HG03457 (cell line): ENCODE data around the gene CSAG1.
"Not testable (repeated sequence)": the region's sequence is repeated elsewhere in the genome, so short reads cannot be mapped to it uniquely, and the experiment has no call there.

ENCODE experiments used
- ATAC-seq: cut with Tn5 transposase; IDR thresholded peaks from one replicate; pipeline ENCODE4 v1.9.1; 2021; ENCODE audit warnings: moderate number of reproducible peaks; ENCODE audit not compliant: unreplicated experiment

The CSAG1 gene

DNA sequence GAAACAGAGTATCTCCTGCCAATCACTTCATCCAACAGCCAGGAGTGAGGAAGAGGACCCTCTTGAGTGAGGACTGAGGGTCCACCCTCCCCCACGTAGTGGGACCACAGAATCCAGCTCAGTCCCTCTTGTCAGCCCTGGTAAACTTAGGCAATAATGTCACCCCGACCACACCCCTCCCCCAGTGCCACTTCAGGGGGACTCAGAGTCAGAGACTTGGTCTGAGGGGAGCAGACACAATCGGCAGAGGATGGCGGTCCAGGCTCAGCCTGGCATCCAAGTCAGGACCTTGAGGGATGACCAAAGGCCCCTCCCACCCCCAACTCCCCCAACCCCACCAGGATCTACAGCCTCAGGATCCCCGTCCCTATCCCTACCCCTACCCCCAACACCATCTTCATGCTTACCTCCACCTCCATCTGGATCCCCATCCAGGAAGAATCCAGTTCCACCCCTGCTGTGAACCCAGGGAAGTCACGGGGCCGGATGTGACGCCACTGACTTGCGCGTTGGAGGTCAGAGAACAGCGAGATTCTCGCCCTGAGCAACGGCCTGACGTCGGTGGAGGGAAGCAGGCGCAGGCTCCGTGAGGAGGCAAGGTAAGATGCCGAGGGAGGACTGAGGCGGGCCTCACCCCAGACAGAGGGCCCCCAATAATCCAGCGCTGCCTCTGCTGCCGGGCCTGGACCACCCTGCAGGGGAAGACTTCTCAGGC is at the start of gene CSAG1, which contains the start of gene MAGEA12:
Gene CSAG1 (minus strand): TSS at position 461 of the 715 bp plus-strand sequence. CDS start 1,261 bp downstream, outside the sequence.
Gene MAGEA12 (plus strand): TSS at position 497 of the 715 bp plus-strand sequence. CDS start 2,405 bp downstream, outside the sequence.
- ATAC-seq, result no peak

DNA sequence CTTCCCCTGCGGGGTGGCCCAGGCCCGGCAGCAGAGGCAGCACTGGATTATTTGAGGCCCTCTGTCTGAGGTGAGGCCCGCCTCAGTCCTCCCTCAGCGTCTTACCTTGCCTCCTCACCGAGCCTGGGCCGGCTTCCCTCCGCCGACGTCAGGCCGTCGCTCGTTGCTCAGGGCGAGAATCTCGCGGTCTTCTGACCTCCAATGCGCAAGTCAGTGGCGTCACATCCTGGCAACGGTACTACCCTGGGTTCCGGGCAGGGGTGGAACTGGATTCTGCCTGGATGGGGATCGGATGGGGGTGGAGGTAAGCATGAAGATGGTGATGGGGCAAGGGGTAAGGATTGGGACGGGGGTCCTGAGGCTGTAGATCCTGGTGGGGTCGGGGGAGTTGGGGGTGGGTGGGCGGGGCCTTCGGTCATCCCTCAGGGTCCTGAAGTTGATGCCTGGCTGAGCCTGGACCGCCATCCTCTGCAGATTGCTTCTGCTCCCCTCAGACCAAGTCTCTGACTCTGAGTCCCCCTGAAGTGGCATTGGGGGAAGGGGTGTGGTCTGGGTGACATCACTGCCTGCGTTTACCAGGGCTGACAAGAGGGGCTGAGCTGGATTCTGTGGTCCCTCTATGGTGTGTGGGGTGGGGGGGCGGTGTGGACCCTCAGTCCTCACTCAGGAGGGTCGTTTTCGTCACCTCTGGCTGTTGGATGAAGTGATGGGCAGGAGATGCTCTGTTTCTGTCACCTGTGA is 36.2 kb upstream of the CSAG1 start, which contains the start of gene MAGEA6:
Gene MAGEA6 (minus strand): TSS at position 141 of the 741 bp plus-strand sequence. CDS start 2,039 bp downstream, outside the sequence.
- not testable (repeated sequence) for ATAC-seq

DNA sequence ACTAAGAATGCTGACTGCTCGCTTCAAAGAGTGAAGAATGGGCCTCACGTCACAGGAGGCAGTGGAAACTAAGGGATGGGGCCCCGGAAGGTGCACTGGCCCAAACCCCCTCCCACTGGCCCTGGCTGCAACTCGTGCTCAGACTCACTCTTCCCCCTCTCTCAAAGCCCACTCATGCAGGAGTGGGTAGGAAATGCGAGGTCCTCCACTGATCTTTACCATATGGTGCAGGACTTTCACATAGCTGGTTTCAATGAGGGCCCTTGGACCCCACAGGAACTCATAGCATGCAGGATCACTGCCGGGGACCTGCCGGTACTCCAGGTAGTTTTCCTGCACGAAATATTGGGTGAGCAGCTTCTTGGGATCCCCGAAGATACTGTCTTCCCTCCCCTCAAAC is 33.0 kb upstream of the CSAG1 start:
- not testable (repeated sequence) for ATAC-seq

DNA sequence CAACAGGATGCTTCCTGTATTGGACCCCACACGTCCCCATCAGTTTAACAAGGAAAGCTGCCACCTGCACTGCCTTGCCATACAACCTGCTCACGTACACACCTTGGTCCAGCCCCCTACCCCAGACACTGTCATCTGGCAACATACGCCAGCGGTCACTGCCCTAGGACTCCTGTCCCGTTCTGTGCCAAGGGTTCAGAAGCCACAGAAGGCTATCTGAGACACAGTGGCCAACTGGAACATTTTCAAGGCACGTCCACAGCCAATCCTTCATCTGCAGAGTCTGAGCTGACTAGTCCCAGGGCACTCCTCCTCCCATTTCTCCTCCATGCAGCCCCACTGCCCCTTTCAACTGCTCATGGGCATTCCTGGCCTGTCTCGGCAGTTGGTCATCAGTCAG is 28.1 kb upstream of the CSAG1 start:
- ATAC-seq, result not testable (repeated sequence)

DNA sequence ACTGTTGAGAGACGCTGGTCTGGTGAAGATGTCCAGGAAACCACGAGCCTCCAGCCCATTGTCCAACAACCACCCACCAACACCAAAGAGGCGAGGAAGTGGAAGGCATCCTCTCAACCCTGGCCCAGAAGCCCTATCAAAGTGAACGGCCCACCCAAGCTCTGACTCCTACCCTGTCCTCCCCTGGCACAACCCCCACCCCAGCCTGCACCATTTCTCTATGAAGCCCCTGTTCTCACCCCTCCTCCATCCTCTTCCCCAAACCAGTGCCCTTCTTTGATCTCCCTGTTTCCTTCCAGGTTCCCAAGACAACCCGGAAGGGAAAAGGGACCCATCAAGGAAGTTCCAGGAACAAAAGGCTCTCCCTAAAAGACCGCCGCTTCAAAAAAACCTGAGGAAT is 26.0 kb upstream of the CSAG1 start:
- ATAC-seq, result not testable (repeated sequence)

DNA sequence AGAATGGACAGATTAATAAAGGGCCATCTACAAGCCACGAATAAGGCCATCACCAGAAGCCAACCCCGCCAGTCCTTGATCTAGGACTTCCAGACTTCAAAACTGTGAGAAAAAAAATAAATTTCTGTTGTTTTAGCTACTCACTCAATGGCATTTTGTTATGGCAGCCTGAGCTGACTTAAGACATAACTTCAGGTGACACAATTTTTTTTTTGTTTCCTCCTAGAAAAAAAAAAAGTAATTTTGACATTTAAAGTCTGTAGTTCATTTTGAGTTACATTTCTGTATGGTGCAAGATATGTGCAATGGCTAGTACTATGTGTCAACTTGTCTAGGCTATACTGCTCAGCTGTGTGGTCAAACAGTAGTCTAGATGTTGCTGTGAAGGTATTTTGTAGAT is 25.4 kb upstream of the CSAG1 start, which contains the start of gene CSAG3:
Gene CSAG3 (plus strand): TSS at position 301 of the 400 bp plus-strand sequence.
- ATAC-seq, result not testable (repeated sequence)

- ATAC-seq, result not testable (repeated sequence)
Measured at GRCh38 chrX:152754871-152755270, 21.4 kb upstream of the CSAG1 start.

DNA sequence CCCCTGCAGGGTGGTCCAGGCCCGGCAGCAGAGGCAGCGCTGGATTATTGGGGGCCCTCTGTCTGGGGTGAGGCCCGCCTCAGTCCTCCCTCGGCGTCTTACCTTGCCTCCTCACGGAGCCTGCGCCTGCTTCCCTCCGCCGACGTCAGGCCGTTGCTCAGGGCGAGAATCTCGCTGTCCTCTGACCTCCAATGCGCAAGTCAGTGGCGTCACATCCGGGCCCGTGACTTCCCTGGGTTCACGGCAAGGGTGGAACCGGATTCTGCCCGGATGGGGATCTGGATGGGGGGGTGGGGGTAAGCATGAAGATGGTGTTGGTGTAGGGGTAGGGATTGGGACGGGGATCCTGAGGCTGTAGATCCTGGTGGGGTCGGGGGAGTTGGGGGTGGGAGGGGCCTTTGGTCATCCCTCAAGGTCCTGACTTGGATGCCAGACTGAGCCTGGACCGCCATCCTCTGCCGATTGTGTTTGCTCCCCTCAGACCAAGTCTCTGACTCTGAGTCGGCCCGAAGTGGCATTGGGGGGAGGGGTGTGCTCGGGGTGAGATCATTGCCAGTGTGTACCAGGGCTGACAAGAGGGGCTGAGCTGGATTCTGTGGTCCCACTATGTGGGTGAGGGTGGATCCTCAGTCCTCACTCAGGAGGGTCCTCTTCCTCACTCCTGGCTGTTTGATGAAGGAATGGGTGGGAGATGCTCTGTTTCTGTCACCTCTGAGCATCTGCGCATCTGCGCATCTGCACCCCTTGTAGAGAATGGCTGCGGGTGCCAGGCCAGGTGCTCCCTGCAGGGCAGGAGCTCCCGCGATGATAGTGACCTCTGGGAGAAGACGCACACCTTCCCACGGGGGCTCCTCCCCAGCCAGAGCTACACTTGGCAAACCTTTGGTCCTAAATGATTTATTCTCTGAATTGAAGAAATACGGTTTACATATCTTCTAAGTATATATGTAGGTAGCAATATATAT is 20.4 kb upstream of the CSAG1 start, which contains the start of gene MAGEA2:
Gene MAGEA2 (minus strand): TSS at position 157 of the 965 bp plus-strand sequence. CDS start 2,479 bp downstream, outside the sequence.
- not testable (repeated sequence) for ATAC-seq

DNA sequence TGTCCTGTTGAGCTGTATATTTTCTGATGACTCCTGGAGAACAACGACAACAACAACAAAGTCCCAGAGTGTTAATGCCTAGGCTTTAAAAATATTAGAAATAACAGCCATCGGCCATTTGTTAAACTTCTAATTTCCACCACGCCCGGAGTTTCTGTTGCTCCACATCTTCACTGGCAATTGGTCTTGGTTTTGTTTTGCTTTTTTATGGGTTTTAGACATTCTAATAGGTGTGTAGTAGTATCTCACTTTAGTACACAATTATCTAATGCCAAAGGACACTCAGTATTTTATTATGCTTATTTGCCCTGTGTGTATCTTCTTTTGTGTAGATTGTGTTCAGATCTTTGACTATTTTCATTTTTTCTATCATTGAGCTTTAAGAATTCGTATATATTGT is 5.0 kb upstream of the CSAG1 start:
- no peak for ATAC-seq

- ATAC-seq, result not testable (repeated sequence)
Measured at GRCh38 chrX:152736528-152736927, 3.0 kb upstream of the CSAG1 start.

GRCh38 chrX:152735860-152736511 is 2.5 kb upstream of the CSAG1 start:
- no peak for ATAC-seq

DNA sequence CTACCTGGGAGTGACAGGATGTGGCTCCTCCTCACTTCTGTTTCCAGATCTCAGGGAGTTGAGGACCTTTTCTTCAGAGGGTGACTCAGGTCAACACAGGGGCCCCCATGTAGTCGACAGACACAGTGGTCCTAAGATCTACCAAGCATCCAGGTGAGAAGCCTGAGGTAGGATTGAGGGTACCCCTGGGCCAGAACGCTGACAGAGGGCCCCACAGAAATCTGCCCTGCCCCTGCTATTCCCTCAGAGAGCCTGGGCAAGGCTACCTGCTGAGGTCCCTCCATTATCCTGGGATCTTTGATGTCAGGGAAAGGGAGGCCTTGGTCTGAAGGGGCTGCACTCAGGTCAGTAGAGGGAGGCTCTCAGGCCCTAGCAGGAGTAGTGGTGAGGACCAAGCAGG is 1.6 kb upstream of the CSAG1 start:
- ATAC-seq, result no peak

DNA sequence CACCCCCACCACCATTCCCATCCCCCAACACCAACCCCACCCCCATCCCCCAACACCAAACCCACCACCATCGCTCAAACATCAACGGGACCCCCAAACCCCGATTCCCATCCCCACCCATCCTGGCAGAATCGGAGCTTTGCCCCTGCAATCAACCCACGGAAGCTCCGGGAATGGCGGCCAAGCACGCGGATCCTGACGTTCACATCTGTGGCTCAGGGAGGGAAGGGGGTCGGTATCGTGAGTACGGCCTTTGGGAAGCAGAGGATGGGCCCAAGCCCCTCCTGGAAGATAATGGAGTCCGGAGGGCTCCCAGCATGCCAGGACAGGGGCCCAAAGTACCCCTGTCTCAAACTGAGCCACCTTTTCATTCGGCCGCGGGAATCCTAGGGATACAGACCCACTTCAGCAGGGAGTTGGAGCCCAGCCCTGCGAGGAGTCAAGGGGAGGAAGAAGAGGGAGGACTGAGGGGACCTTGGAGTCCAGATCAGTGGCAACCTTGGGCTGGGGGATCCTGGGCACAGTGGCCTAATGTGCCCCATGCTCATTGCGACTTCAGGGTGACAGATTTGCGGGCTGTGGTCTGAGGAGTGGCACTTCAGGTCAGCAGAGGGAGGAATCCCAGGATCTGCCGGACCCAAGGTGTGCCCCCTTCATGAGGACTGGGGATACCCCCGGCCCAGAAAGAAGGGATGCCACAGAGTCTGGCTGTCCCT is 780 bp upstream of the CSAG1 start:
- ATAC-seq, result not testable (repeated sequence)

- ATAC-seq, result no peak
Measured at GRCh38 chrX:152725409-152725808, 8.1 kb downstream of the CSAG1 start.

DNA sequence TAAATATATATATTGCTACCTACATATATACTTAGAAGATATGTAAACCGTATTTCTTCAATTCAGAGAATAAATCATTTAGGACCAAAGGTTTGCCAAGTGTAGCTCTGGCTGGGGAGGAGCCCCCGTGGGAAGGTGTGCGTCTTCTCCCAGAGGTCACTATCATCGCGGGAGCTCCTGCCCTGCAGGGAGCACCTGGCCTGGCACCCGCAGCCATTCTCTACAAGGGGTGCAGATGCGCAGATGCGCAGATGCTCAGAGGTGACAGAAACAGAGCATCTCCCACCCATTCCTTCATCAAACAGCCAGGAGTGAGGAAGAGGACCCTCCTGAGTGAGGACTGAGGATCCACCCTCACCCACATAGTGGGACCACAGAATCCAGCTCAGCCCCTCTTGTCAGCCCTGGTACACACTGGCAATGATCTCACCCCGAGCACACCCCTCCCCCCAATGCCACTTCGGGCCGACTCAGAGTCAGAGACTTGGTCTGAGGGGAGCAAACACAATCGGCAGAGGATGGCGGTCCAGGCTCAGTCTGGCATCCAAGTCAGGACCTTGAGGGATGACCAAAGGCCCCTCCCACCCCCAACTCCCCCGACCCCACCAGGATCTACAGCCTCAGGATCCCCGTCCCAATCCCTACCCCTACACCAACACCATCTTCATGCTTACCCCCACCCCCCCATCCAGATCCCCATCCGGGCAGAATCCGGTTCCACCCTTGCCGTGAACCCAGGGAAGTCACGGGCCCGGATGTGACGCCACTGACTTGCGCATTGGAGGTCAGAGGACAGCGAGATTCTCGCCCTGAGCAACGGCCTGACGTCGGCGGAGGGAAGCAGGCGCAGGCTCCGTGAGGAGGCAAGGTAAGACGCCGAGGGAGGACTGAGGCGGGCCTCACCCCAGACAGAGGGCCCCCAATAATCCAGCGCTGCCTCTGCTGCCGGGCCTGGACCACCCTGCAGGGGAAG is 19.4 kb downstream of the CSAG1 start, which contains the start of gene MAGEA2B:
Gene MAGEA2B (plus strand): TSS at position 814 of the 973 bp plus-strand sequence. CDS start 2,479 bp downstream, outside the sequence.
- ATAC-seq, result not testable (repeated sequence)

DNA sequence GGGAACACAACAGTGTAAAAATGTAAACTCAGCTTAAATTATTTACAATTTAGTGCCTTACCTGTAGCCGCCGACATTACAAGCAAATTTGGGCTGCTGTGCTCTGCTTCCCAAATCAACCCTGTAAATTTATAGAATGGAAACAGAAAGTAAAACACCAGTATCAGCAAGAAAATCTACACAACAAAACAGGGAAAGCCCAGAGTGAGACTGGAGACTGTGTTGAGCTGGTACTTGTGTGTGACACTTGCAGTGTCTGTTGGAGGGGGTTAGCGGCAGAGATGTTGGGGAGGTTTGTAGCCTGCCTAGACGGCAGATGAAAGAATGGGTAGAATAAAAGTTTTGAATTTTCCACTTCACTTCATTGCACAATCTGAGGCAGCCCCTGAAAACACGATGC is 20.3 kb downstream of the CSAG1 start:
- ATAC-seq, result not testable (repeated sequence)

GRCh38 chrX:152709173-152709572 is 24.3 kb downstream of the CSAG1 start, which contains the start of gene CSAG2:
Gene CSAG2 (minus strand): TSS chrX:152709273. CDS start chrX:152709112, 161 bp downstream.
- ATAC-seq, result not testable (repeated sequence)

DNA sequence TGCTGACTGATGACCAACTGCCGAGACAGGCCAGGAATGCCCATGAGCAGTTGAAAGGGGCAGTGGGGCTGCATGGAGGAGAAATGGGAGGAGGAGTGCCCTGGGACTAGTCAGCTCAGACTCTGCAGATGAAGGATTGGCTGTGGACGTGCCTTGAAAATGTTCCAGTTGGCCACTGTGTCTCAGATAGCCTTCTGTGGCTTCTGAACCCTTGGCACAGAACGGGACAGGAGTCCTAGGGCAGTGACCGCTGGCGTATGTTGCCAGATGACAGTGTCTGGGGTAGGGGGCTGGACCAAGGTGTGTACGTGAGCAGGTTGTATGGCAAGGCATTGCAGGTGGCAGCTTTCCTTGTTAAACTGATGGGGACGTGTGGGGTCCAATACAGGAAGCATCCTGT is 27.0 kb downstream of the CSAG1 start:
- not testable (repeated sequence) for ATAC-seq
